ENCODE results near the gene CRYBB3.
"Not testable (repeated sequence)": the region's sequence is repeated elsewhere in the genome, so short reads cannot be mapped to it uniquely, and the experiment has no call there.

Gene CRYBB3

GRCh38 chr22:25176175-25176574 is 23.5 kb upstream of the CRYBB3 start:
- Histone ChIP-seq H3K4me3 (ENCODE audit: low read depth in 1 of 5, low read length in 5 of 5) (no peak overlapping the region), H3K9me3 (ENCODE audit: control insufficient read depth in 5 of 5, low read length in 5 of 5) (peaks cover 0 to 12% (median 8%) of the 10 kb centered on the region in 5 donors), H3K9ac (ENCODE audit: low read length in 5 of 5) (no peak overlapping the region), H3K4me1 (ENCODE audit: control insufficient read depth in 5 of 5, insufficient read depth in 5 of 5, low read length in 5 of 5) (peaks cover 0 to 2% (median 0%) of the 10 kb centered on the region in 5 donors), H3K36me3 (ENCODE audit: control insufficient read depth in 5 of 5, insufficient read depth in 5 of 5, low read length in 5 of 5) (peaks cover 0 to 49% (median 45%) of the 10 kb centered on the region in 5 donors), H3K27me3 (ENCODE audit: control insufficient read depth in 5 of 5, insufficient read depth in 4 of 5, low read length in 5 of 5) (no peaks in the 10 kb centered on the region), H3K27ac (ENCODE audit: low read depth, low read length) (no peak overlapping the region)

- Histone ChIP-seq H3K4me3 (ENCODE audit: low read depth in 1 of 5, low read length in 5 of 5) (no peak overlapping the region), H3K9me3 (ENCODE audit: control insufficient read depth in 5 of 5, low read length in 5 of 5) (peaks cover 0 to 12% (median 8%) of the 10 kb centered on the region in 5 donors), H3K27me3 (ENCODE audit: control insufficient read depth in 5 of 5, insufficient read depth in 4 of 5, low read length in 5 of 5) (no peaks in the 10 kb centered on the region), H3K27ac (ENCODE audit: low read depth, low read length) (no peak overlapping the region), H3K36me3 (ENCODE audit: control insufficient read depth in 5 of 5, insufficient read depth in 5 of 5, low read length in 5 of 5) (peaks cover 0 to 55% (median 50%) of the 10 kb centered on the region in 5 donors), H3K9ac (ENCODE audit: low read length in 5 of 5) (no peak overlapping the region), H3K4me1 (ENCODE audit: control insufficient read depth in 5 of 5, insufficient read depth in 5 of 5, low read length in 5 of 5) (peaks cover 0 to 7% (median 0%) of the 10 kb centered on the region in 5 donors)
These were observed 22.9 kb upstream of the CRYBB3 start for GRCh38 chr22:25176799-25177198.

DNA sequence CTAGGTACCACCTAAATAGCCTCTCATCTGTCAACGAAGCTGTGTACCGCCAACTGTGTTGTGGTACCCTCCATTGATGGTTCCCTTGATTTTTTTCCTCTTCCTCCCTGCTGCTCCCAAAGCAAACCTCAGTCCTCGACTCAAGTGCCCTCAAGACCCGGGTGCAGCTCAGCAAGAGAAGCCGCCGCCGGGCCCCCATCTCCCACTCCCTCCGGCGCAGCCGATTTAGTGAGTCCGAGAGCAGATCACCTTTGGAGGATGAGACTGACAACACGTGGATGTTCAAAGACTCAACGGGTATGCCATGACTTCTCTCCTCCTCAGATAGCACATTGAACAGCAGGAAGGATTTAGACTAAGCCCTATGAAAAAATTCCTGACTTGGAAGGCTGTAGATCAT is 22.4 kb upstream of the CRYBB3 start:
- Histone ChIP-seq H3K9me3 (ENCODE audit: control insufficient read depth in 5 of 5, low read length in 5 of 5) (peaks cover 0 to 12% (median 8%) of the 10 kb centered on the region in 5 donors), H3K4me1 (ENCODE audit: control insufficient read depth in 5 of 5, insufficient read depth in 5 of 5, low read length in 5 of 5) (peaks cover 0 to 7% (median 0%) of the 10 kb centered on the region in 5 donors), H3K36me3 (ENCODE audit: control insufficient read depth in 5 of 5, insufficient read depth in 5 of 5, low read length in 5 of 5) (peaks cover 0 to 55% (median 48%) of the 10 kb centered on the region in 5 donors), H3K27me3 (ENCODE audit: control insufficient read depth in 5 of 5, insufficient read depth in 4 of 5, low read length in 5 of 5) (no peaks in the 10 kb centered on the region), H3K27ac (ENCODE audit: low read depth, low read length) (no peak overlapping the region), H3K9ac (ENCODE audit: low read length in 5 of 5) (no peak overlapping the region), H3K4me3 (ENCODE audit: low read depth in 1 of 5, low read length in 5 of 5) (no peak overlapping the region)

DNA sequence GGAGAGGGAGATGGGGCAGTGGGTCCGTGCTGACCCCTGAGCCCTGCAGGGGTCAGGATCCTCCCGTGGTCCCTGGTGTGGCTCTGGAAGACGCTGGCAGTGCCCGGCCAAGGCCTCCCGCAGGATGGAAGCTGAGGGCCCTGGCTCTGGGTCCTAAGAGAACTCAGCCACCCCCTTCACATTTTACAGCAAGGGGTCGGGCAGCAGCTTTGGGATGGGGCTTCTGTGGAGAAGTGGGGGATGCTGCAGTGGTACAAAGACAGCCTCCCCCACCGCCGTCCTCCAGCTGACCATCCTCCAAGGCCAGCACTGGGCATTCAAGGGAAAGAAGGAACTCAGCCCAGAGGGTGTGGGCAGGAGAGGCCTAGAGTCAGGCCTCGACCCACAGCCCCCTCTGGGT is 21.8 kb upstream of the CRYBB3 start:
- H3K27me3 ChIP-seq (ENCODE audit: control insufficient read depth in 5 of 5, insufficient read depth in 4 of 5, low read length in 5 of 5), result no peaks in the 10 kb centered on the region
- H3K4me3 ChIP-seq (ENCODE audit: low read depth in 1 of 5, low read length in 5 of 5), result no peak overlapping the region
- H3K4me1 ChIP-seq (ENCODE audit: control insufficient read depth in 5 of 5, insufficient read depth in 5 of 5, low read length in 5 of 5), result peaks cover 3 to 12% (median 5%) of the 10 kb centered on the region in 5 donors
- H3K36me3 ChIP-seq (ENCODE audit: control insufficient read depth in 5 of 5, insufficient read depth in 5 of 5, low read length in 5 of 5), result peaks cover 0 to 50% (median 45%) of the 10 kb centered on the region in 5 donors
- H3K9me3 ChIP-seq (ENCODE audit: control insufficient read depth in 5 of 5, low read length in 5 of 5), result peaks cover 0 to 12% (median 8%) of the 10 kb centered on the region in 5 donors
- H3K9ac ChIP-seq (ENCODE audit: low read length in 5 of 5), result no peak overlapping the region
- H3K27ac ChIP-seq (ENCODE audit: low read depth, low read length), result no peak overlapping the region

DNA sequence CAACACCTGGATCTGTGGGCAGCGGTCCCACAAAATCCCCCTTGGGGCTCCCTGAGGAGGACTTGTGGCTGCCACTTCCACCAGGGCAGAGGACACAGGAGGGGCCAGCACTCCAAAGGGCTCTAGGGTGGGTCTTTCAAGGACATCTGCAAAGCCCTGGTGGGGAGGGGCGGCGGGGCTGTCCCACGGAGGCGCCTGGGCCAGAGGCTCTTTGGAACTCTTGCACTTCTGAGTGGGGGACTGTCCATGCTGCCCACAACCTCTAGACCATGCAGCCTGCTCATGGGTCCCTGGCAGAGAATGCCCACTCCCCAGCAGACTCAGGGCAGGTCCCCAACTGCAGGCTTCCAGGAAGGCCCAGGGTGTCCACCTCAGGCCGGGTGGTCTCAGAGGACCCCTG is 21.3 kb upstream of the CRYBB3 start:
- not testable (repeated sequence) for H3K4me3 ChIP-seq (ENCODE audit: low read depth in 1 of 5, low read length in 5 of 5); H3K27ac ChIP-seq (ENCODE audit: low read depth, low read length)
- H3K36me3 ChIP-seq (ENCODE audit: control insufficient read depth in 5 of 5, insufficient read depth in 5 of 5, low read length in 5 of 5), result peaks cover 0 to 50% (median 43%) of the 10 kb centered on the region in 5 donors

GRCh38 chr22:25178869-25179631 is 20.6 kb upstream of the CRYBB3 start:
- not testable (repeated sequence) for H3K27me3 ChIP-seq (ENCODE audit: control insufficient read depth in 5 of 5, insufficient read depth in 4 of 5, low read length in 5 of 5); H3K4me3 ChIP-seq (ENCODE audit: low read depth in 1 of 5, low read length in 5 of 5)

More for the DNA sequence above, 21.3 kb upstream of the CRYBB3 start:
- H3K4me1 ChIP-seq (ENCODE audit: control insufficient read depth in 5 of 5, insufficient read depth in 5 of 5, low read length in 5 of 5), result peaks cover 3 to 15% (median 8%) of the 10 kb centered on the region in 5 donors
- H3K27me3 ChIP-seq (ENCODE audit: control insufficient read depth in 5 of 5, insufficient read depth in 4 of 5, low read length in 5 of 5); H3K9ac ChIP-seq (ENCODE audit: low read length in 5 of 5): not testable (repeated sequence)
- peaks cover 0 to 12% (median 8%) of the 10 kb centered on the region in 5 donors for H3K9me3 ChIP-seq (ENCODE audit: control insufficient read depth in 5 of 5, low read length in 5 of 5)

GRCh38 chr22:25182131-25183110 is 17.2 kb upstream of the CRYBB3 start:
- H3K9ac ChIP-seq (ENCODE audit: low read length in 5 of 5), result peak overlapping the region in 1 of 5 donors; percentile 9
- H3K36me3 ChIP-seq (ENCODE audit: control insufficient read depth in 5 of 5, insufficient read depth in 5 of 5, low read length in 5 of 5), result peaks cover 0 to 44% (median 39%) of the 10 kb centered on the region in 5 donors
- H3K27ac ChIP-seq (ENCODE audit: low read depth, low read length), result peak overlapping the region; percentile 37
- peaks cover 3 to 24% (median 8%) of the 10 kb centered on the region in 5 donors for H3K4me1 ChIP-seq (ENCODE audit: control insufficient read depth in 5 of 5, insufficient read depth in 5 of 5, low read length in 5 of 5)
- no peak overlapping the region for H3K4me3 ChIP-seq (ENCODE audit: low read depth in 1 of 5, low read length in 5 of 5)
- H3K9me3 ChIP-seq (ENCODE audit: control insufficient read depth in 5 of 5, low read length in 5 of 5), result peaks cover 0 to 12% (median 8%) of the 10 kb centered on the region in 5 donors
- no peaks in the 10 kb centered on the region for H3K27me3 ChIP-seq (ENCODE audit: control insufficient read depth in 5 of 5, insufficient read depth in 4 of 5, low read length in 5 of 5)

More at GRCh38 chr22:25178869-25179631, 20.6 kb upstream of the CRYBB3 start:
- peaks cover 0 to 49% (median 43%) of the 10 kb centered on the region in 5 donors for H3K36me3 ChIP-seq (ENCODE audit: control insufficient read depth in 5 of 5, insufficient read depth in 5 of 5, low read length in 5 of 5)
- peaks cover 3 to 15% (median 8%) of the 10 kb centered on the region in 5 donors for H3K4me1 ChIP-seq (ENCODE audit: control insufficient read depth in 5 of 5, insufficient read depth in 5 of 5, low read length in 5 of 5)
- not testable (repeated sequence) for H3K9ac ChIP-seq (ENCODE audit: low read length in 5 of 5); H3K27ac ChIP-seq (ENCODE audit: low read depth, low read length)
- peaks cover 0 to 12% (median 8%) of the 10 kb centered on the region in 5 donors for H3K9me3 ChIP-seq (ENCODE audit: control insufficient read depth in 5 of 5, low read length in 5 of 5)

- Histone ChIP-seq H3K9ac (ENCODE audit: low read length in 5 of 5) (no peak overlapping the region), H3K36me3 (ENCODE audit: control insufficient read depth in 5 of 5, insufficient read depth in 5 of 5, low read length in 5 of 5) (peaks cover 0 to 44% (median 34%) of the 10 kb centered on the region in 5 donors), H3K27me3 (ENCODE audit: control insufficient read depth in 5 of 5, insufficient read depth in 4 of 5, low read length in 5 of 5) (no peaks in the 10 kb centered on the region), H3K27ac (ENCODE audit: low read depth, low read length) (no peak overlapping the region), H3K4me1 (ENCODE audit: control insufficient read depth in 5 of 5, insufficient read depth in 5 of 5, low read length in 5 of 5) (peaks cover 3 to 24% (median 8%) of the 10 kb centered on the region in 5 donors), H3K9me3 (ENCODE audit: control insufficient read depth in 5 of 5, low read length in 5 of 5) (peaks cover 0 to 12% (median 8%) of the 10 kb centered on the region in 5 donors), H3K4me3 (ENCODE audit: low read depth in 1 of 5, low read length in 5 of 5) (no peak overlapping the region)
These were observed 15.6 kb upstream of the CRYBB3 start for GRCh38 chr22:25183949-25184619.

- Histone ChIP-seq H3K9ac (ENCODE audit: low read length in 5 of 5) (no peak overlapping the region), H3K4me1 (ENCODE audit: control insufficient read depth in 5 of 5, insufficient read depth in 5 of 5, low read length in 5 of 5) (peaks cover 3 to 22% (median 8%) of the 10 kb centered on the region in 5 donors), H3K27me3 (ENCODE audit: control insufficient read depth in 5 of 5, insufficient read depth in 4 of 5, low read length in 5 of 5) (no peaks in the 10 kb centered on the region), H3K4me3 (ENCODE audit: low read depth in 1 of 5, low read length in 5 of 5) (no peak overlapping the region), H3K9me3 (ENCODE audit: control insufficient read depth in 5 of 5, low read length in 5 of 5) (no peaks in the 10 kb centered on the region), H3K36me3 (ENCODE audit: control insufficient read depth in 5 of 5, insufficient read depth in 5 of 5, low read length in 5 of 5) (peaks cover 0 to 42% (median 31%) of the 10 kb centered on the region in 5 donors), H3K27ac (ENCODE audit: low read depth, low read length) (no peak overlapping the region)
These were observed 13.5 kb upstream of the CRYBB3 start for GRCh38 chr22:25186140-25186539.
